ENCODE results near the gene PLXNB1.

GRCh38 chr3:48419149-48419548, 10.7 kb downstream of the PLXNB1 start:
- TF ChIP-seq CTCF (IDR thresholded peaks at IDR 0.05; ENCODE audit: borderline replicate concordance, extremely low read depth, low read length, poor library complexity, severe bottlenecking) (no peak), EZH2 (IDR thresholded peaks at IDR 0.05; ENCODE audit: borderline replicate concordance, low read depth, low read length, severe bottlenecking) (no peak)
